HG03432 (cell line): ENCODE measurements around the gene DLX1.
A peak's percentile ranks its signal among the peaks of the same experiment; 100 is the strongest.

Experiments
- ATAC-seq: cut with Tn5 transposase; IDR thresholded peaks from one replicate; pipeline ENCODE4 v1.9.1; 2021; ENCODE audit warnings: mild to moderate bottlenecking, moderate library complexity; ENCODE audit not compliant: unreplicated experiment

The DLX1 gene

DNA sequence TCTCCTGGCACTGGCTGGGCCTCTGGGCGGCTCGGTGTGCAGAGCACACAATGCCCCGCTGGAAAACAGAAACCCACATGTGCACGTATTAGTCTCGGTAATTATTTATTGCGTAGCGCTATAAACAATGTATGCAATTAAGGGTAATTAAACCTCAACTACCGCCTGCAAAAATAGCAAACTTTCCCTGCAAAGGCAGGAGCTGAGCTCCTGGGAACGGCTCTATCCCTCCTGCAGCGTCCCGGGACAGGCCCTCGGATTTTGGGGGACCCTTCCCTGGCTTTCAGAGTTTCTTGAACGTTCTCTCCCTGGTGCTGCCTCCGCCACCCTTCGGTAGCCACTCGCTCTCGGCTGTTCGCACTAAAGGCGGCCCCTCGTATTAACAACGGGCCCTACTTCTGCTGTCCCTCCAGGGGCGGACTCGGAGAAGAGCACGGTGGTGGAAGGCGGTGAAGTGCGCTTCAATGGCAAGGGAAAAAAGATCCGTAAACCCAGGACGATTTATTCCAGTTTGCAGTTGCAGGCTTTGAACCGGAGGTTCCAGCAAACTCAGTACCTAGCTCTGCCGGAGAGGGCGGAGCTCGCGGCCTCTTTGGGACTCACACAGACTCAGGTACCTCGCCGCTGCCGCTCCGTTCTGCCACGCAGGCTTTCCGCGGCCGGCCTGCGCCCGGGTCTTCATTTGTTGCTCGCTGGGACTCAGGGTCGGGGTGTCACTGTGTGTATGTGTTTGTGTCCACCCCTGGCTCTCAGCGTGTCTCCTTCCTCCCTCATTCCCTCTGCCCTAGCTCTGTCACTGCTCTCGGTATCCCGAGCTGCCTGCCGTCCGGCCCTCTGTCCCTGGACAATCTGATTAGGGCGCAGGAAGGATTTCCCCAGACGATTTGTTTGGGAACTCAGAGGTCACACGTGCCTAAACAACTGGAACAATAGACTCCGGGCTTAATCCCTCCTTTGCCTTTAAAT lies 1.2 kb downstream of the DLX1 start:
- no peak for ATAC-seq

DNA sequence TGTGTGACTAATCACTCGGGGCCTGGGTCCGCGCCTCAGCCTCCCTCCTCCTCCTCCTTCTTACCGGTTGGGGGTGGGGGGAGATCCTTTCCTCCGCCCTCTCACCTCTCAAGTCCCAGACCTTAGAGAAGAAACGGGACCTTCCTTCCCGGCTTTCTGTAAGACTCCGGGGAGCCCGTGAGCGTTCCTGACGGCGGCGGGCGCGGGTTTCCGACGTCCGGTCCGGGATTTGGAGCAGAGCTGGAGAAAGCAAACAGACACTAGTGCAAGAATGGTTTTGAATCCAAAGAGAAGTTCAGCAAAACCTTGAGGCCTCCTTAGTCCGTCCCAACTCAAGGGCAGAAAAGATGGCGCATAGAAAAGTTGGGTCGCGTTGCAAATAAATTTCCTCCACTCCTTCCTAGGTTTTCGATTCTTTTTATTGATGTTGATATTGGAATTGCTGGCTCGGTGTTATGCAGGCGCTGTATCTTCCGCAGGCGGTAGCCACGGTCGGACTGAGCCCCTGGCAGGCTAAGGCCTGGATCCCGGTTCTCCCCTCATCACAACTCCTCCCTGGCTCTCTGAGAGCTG lies 2.0 kb downstream of the DLX1 start:
- ATAC-seq = no peak

GRCh38 chr2:172087780-172088244 lies 2.5 kb downstream of the DLX1 start:
- no peak for ATAC-seq

- no peak for ATAC-seq
Observed at GRCh38 chr2:172088245-172089004, 3.1 kb downstream of the DLX1 start.

DNA sequence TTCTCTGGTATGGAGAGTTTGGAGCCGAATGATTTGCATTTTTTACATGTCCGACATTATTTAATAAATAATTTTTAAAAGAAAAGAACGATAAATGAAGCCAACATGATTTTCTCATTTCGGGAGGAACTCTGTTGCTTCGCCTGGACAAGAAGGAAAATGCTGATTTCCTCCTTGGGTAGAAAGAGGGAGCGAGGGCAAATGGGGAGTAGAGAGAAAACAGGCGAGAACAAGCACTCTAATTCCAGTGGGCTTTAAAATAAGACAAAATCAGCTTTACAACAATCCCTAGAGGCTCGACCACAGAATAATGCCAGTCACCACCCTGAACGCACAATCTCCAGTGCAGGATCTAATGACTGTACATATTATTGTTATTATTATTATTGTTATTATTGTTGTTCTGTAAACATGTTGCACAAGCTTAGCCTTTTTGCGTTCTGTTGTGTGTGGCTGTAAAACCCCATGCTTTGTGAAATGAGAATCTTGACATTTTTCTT lies 3.7 kb downstream of the DLX1 start:
- no peak for ATAC-seq

GRCh38 chr2:172089633-172090032 lies 4.3 kb downstream of the DLX1 start:
- no peak for ATAC-seq

DNA sequence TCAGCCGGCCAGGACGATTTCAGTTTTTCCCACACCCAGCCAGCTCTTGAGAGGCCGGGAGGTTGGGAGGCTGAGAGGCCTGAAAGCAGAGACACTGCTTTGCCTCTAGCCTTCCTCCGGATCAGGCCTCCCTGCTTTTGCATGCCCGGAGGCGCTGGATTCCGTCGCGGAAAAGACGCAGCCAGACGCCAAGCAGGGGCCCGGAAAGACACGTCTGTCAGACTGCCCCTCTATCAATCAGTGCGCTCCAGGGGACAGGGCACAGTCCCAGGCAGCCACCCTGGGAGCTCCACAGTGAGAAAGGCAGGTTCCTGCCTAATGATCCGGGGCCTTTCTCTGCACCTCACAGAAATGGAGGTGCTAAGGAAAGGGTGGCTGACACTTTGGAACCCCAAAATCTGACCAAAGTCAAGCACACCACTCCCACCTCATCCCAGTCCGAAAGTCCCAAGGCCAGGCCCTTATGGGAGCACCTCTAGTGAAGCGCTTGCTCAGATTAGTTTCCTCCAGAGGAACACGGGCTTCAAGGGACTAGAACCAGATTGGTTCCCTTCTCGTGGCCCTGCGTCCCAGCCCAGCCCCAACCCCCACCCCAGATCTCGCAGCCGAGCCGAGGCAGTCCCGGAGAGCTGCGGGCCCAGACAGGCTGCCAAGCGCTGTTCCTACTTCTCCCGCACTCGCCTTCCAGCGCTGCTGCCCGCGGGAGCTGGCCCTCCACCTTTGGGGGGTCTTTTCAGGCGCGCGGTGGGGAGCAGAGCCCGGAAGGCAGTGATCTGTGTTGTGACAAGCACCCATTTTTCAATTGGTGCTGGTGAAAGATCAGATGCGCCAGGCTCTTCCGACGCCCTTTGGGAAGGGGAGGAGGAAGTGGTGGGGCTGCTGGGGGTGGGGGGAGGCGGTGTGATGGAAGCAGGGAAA lies 5.0 kb downstream of the DLX1 start:
- no peak for ATAC-seq

GRCh38 chr2:172091000-172091641 lies 5.8 kb downstream of the DLX1 start:
- no peak for ATAC-seq

GRCh38 chr2:172091761-172092566 lies 6.7 kb downstream of the DLX1 start:
- no peak for ATAC-seq

- ATAC-seq = no peak
Observed at GRCh38 chr2:172092716-172093415, 7.6 kb downstream of the DLX1 start.

GRCh38 chr2:172093416-172094293 lies 8.3 kb downstream of the DLX1 start:
- ATAC-seq = no peak

DNA sequence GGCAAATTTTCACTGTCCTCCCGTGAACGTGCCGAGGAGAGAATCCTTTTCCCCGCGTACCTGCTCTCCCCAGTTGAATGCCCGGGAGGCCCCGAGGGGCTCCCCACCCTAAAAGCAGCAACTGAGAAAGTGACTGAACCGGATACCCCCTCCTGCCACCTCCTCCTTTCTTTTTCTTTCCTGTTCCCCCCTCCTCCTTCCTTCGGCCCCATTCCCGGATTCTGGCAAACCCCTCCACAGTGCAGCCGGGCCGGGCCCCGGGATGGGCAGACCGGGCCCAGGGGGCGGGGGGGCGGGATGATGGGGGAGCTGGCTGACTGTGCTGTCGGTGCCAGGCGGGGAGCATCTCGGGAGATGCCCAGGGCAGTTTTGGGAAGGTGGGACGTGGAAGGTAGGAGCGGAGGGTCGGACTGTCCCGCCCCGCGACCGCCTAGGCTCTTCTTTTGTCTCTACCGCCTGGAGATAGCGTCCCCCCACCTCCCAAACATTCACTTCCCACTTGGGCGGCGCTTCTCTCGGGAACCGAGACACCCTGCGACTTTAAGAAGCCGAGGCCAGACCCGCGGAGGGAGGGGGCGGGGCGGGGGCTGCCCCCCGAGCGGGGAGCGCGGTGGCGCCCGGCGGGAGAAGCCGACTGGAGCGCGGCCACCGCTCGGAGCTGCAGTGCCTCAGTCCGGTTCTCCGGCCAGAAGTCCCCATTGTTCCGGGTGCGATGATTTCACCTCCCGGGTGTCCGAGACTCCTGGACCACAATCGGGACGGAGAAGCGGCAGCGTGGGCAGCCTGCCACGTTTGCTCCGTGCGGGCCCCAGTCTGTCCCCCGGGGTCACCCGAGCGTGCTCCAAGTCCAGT lies 9.2 kb downstream of the DLX1 start:
- ATAC-seq = no peak

DNA sequence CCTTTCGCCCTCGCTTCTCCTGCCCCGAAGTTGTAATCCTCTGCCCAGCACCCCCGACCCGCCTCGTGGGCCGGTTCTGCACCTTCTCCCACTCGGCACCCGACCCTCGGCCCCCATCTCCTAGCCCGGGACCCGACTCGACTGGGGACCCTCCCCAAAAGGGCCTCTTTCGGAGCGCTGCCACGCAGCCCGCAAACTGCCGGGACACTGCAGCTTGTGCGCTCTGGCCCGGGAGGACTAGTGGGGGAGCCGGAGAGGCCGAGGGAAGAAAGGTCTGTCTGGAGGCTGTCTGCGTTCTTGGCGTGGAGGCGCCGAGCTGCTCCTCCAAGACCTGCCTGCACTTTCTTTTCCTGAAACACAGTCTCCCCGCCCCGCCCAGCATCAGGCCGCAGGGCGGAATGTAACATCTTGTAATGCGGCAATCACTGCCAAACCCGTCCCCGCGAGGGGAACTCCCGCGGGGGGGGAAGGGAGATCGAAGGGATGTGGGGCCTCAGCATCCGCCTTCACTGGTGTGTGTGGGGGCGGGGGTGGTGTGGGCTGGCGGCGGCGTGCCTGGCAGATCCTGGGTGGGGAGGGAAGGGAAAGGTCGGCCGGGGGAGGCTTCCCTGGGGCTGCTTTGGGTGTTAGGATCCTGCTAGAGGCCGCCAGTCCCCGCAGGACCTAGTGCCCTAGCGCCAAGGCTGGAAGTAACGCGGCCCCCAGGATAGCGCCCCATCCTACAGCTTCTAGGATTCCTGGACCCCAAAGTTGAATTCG lies 10.0 kb downstream of the DLX1 start:
- peak; percentile 38 for ATAC-seq

DNA sequence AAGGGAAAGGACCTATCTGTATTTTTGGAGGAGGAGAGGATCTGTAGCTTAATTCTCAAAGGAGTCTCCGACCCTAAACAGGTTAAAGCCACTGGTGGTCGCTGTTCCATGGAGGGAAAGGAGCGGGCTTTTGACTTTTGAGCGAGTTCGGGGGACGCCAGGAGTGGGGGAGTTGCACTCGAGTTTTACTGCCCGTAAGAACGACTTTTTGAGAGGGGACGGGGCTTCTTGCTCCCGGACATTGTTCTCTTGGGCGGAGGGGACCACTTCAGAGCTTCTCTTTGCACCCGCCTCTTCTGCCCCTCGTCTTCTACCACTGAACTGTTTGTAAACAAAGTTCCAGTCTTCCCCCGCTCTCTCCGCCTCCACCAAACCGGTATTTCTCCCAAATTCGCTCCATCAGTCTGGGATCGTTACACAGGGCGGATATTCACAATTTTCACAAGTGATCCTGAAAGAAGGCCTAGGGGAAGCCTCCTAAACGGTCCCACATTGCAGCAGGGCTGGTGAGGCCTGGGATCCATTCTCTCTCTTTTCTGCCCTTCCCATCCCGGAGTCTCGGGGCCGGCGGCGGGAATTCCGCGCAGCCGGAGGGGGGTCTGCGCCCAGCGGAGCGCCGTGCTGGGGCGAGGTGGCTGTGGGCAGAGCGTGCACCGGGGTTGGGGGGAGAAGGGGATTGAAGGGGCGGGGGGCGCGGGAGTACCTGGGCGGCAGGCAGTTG lies 10.8 kb downstream of the DLX1 start:
- no peak for ATAC-seq
